Transverse colon (tissue), 3 donors: ENCODE results near the gene SNX33.

ENCODE experiments used
- EP300 ChIP-seq: sonication (generic); formaldehyde crosslinking; IDR thresholded peaks from one replicate; pipeline ENCODE4 v1.6.1; 2017; ENCODE audit warnings: antibody characterized with exemption, low read depth
- POLR2A ChIP-seq: fragments of 450-650 bp; IDR thresholded peaks from one replicate; pipeline ENCODE4 v1.6.1; 2016; ENCODE audit warnings: antibody characterized with exemption, mild to moderate bottlenecking, moderate library complexity
- TF ChIP-seq, protein P1 (sequence below), 5 experiments: fragments of 200-600 bp in 3 of 5; fragments of 450-650 bp in 2 of 5; sonication (generic) in 3 of 5; IDR thresholded peaks; 1 replicate in 2 of 5; 2 replicates in 3 of 5; pipeline ENCODE4 v1.5.1; 2016 to 2017; ENCODE audit warnings: antibody characterized with exemption in 5 of 5, inconsistent platforms in 3 of 5, mild to moderate bottlenecking in 2 of 5, moderate library complexity in 1 of 5

DNA sequence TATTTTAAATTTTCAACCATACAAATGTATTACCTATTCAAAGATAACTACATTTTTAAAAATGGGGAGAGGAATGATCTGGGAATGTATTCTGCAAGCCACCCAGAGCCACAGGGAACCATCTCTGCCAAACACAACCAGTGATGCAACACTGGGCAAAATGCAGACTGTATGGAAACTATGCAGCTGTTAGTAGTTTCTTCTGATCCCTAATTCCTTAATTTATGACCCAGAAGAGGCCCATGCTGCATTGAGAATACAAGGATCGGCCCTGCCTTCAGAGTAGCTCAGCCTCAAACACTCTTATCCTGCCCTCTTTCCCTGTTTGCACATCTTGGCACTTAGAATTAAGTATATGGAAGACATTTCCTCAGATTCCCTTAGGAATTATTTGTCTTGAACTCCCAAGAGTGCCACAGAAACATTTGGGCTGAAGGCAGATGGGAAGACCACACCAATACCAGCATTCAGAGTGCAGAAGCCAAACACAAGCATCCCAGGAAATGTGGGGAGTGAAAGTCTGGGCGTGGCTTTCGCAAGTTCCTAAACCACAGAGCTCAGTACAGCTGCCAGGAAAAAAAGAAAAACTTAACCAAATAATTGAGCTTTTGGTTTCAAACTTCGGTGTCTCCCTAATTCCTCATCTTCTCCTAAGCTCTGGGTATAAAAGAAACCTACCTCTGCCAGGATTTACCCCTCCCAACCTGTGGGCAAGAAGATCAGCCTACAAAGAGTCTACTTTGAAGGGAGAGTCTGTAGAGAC, 27.5 kb upstream of the SNX33 start:
- TF ChIP-seq, protein P1, sequence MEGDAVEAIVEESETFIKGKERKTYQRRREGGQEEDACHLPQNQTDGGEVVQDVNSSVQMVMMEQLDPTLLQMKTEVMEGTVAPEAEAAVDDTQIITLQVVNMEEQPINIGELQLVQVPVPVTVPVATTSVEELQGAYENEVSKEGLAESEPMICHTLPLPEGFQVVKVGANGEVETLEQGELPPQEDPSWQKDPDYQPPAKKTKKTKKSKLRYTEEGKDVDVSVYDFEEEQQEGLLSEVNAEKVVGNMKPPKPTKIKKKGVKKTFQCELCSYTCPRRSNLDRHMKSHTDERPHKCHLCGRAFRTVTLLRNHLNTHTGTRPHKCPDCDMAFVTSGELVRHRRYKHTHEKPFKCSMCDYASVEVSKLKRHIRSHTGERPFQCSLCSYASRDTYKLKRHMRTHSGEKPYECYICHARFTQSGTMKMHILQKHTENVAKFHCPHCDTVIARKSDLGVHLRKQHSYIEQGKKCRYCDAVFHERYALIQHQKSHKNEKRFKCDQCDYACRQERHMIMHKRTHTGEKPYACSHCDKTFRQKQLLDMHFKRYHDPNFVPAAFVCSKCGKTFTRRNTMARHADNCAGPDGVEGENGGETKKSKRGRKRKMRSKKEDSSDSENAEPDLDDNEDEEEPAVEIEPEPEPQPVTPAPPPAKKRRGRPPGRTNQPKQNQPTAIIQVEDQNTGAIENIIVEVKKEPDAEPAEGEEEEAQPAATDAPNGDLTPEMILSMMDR (IDR thresholded peaks at IDR 0.05): no peak
- TF ChIP-seq EP300: no peak
- no peak for TF ChIP-seq POLR2A
